Keratinocyte (primary cell): ENCODE results near the gene POLR2L.

Experiments
- EZH2 ChIP-seq: IDR thresholded peaks from one replicate; pipeline ENCODE4 v1.6.1; 2012; ENCODE audit warnings: inconsistent platforms, mild to moderate bottlenecking, low read length, moderate library complexity
- TF ChIP-seq, protein P1 (sequence below), 3 experiments: IDR thresholded peaks in 1 of 3; conservative IDR thresholded peaks in 1 of 3; optimal IDR thresholded peaks in 1 of 3; 2 replicates in 2 of 3; 3 replicates in 1 of 3; pipeline versions ENCODE3 to v1.5.1; 2011; ENCODE audit warnings: low read length in 3 of 3, mild to moderate bottlenecking in 3 of 3, moderate library complexity in 2 of 3, control low read depth in 1 of 3, inconsistent platforms in 1 of 3; ENCODE audit not compliant: insufficient read depth in 2 of 3; ENCODE audit errors: extremely low read depth in 1 of 3

GRCh38 chr11:833849-834311, 8.4 kb downstream of the POLR2L start:
- TF ChIP-seq, protein P1, sequence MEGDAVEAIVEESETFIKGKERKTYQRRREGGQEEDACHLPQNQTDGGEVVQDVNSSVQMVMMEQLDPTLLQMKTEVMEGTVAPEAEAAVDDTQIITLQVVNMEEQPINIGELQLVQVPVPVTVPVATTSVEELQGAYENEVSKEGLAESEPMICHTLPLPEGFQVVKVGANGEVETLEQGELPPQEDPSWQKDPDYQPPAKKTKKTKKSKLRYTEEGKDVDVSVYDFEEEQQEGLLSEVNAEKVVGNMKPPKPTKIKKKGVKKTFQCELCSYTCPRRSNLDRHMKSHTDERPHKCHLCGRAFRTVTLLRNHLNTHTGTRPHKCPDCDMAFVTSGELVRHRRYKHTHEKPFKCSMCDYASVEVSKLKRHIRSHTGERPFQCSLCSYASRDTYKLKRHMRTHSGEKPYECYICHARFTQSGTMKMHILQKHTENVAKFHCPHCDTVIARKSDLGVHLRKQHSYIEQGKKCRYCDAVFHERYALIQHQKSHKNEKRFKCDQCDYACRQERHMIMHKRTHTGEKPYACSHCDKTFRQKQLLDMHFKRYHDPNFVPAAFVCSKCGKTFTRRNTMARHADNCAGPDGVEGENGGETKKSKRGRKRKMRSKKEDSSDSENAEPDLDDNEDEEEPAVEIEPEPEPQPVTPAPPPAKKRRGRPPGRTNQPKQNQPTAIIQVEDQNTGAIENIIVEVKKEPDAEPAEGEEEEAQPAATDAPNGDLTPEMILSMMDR (optimal IDR thresholded peaks at IDR 0.05 in 1 of 3, IDR thresholded peaks at IDR 0.05 in 1 of 3, conservative IDR thresholded peaks at IDR 0.05 in 1 of 3; ENCODE audit: extremely low read depth in 1 of 3, insufficient read depth in 2 of 3, low read length in 3 of 3) = no peak
- no peak for TF ChIP-seq EZH2
